Testis (tissue), 2 donors: ENCODE measurements around the gene TMEM132A.

Source experiments
- POLR2A ChIP-seq: fragments of 450-650 bp; IDR thresholded peaks from one replicate; pipeline ENCODE4 v1.6.1; 2017; ENCODE audit warnings: antibody characterized with exemption, mild to moderate bottlenecking, moderate library complexity
- TF ChIP-seq, protein P1 (sequence below), 3 experiments: fragments of 450-650 bp in 2 of 3; fragments of 200-600 bp in 1 of 3; sonication (generic) in 1 of 3; IDR thresholded peaks; one replicate each; pipeline ENCODE4 v1.5.1; 2016 to 2019; ENCODE audit warnings: antibody characterized with exemption in 3 of 3, mild to moderate bottlenecking in 2 of 3, moderate library complexity in 1 of 3

DNA sequence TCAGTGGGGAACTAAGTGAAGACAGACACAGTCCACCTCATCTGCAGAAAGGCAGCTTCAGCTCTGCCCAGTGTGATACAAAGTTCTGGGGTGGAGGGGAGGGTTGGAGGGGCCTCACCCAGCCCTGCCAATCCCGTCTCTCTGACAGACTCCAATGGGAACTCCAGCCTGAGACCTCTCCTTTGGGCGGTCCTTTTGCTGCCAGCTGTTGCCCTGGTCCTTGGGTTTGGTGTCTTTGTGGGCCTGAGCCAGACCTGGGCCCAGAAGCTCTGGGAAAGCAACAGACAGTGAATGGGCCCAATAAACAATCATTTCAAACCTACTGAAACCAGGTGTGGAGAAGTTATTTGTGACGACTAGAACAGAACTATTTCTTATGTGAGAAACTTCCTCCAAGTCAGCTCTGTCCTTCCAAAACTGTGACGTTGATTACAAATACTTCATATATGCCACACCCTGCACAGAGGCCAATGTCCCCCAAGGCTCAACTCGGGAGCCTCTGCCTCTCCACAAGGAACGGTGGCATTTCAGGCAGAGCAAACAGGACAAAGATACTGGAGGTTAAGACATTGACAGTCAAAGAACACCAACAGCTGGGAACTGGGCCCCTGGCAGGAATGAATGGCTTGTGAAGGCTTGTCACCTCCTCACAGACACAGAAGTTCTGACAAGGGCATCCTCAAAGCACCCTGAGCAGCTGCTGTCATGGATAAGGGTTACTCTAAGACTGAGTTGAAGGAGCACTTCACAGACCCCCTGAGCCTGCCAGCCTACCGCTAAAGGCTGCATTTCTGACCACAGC lies 48.7 kb upstream of the TMEM132A start:
- no peak for TF ChIP-seq POLR2A
- TF ChIP-seq, protein P1, sequence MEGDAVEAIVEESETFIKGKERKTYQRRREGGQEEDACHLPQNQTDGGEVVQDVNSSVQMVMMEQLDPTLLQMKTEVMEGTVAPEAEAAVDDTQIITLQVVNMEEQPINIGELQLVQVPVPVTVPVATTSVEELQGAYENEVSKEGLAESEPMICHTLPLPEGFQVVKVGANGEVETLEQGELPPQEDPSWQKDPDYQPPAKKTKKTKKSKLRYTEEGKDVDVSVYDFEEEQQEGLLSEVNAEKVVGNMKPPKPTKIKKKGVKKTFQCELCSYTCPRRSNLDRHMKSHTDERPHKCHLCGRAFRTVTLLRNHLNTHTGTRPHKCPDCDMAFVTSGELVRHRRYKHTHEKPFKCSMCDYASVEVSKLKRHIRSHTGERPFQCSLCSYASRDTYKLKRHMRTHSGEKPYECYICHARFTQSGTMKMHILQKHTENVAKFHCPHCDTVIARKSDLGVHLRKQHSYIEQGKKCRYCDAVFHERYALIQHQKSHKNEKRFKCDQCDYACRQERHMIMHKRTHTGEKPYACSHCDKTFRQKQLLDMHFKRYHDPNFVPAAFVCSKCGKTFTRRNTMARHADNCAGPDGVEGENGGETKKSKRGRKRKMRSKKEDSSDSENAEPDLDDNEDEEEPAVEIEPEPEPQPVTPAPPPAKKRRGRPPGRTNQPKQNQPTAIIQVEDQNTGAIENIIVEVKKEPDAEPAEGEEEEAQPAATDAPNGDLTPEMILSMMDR (IDR thresholded peaks at IDR 0.05), result no peak
